WERI-Rb-1 (cell line): ENCODE measurements around the gene MAML2.

Experiments used
- DNase-seq: peaks from one replicate; pipeline ENCODE4 v3.0.0-alpha.2; 2020
- H3K27ac ChIP-seq: fragments of 250-450 bp; sonication (Bioruptor Pico); 2 replicates; pipeline ENCODE4 v1.5.1; 2020; ENCODE audit warnings: mild to moderate bottlenecking, moderate library complexity
- H3K27me3 ChIP-seq: fragments of 250-450 bp; sonication (Bioruptor Pico); 2 replicates; pipeline ENCODE4 v1.5.1; 2021; ENCODE audit warnings: mild to moderate bottlenecking, low read depth, moderate library complexity; ENCODE audit not compliant: insufficient read depth, severe bottlenecking
- H3K36me3 ChIP-seq: fragments of 250-450 bp; sonication (Bioruptor Pico); 2 replicates; pipeline ENCODE4 v1.5.1; 2020; ENCODE audit warnings: mild to moderate bottlenecking, moderate library complexity
- H3K4me3 ChIP-seq: 2 replicates; pipeline ENCODE4 v1.5.1; 2011; ENCODE audit warnings: low read depth, mild to moderate bottlenecking, control low read depth, low read length
- H3K9me3 ChIP-seq: fragments of 250-450 bp; sonication (Bioruptor Pico); 2 replicates; pipeline ENCODE4 v1.5.1; 2021; ENCODE audit warnings: mild to moderate bottlenecking, moderate library complexity; ENCODE audit not compliant: severe bottlenecking
- TF ChIP-seq, protein P1 (sequence below): IDR thresholded peaks from 2 replicates; pipeline ENCODE4 v1.5.1; 2011; ENCODE audit warnings: low read depth, mild to moderate bottlenecking, control low read depth, inconsistent platforms, low read length

Gene MAML2

GRCh38 chr11:96092511-96092910 is 250.5 kb downstream of the MAML2 start:
- Histone ChIP-seq H3K27me3 (no peaks in the 10 kb centered on the region), H3K4me3 (no peak overlapping the region), H3K9me3 (no peaks in the 10 kb centered on the region), H3K36me3 (peaks cover 35% of the 10 kb centered on the region), H3K27ac (no peak overlapping the region)
- TF ChIP-seq, protein P1, sequence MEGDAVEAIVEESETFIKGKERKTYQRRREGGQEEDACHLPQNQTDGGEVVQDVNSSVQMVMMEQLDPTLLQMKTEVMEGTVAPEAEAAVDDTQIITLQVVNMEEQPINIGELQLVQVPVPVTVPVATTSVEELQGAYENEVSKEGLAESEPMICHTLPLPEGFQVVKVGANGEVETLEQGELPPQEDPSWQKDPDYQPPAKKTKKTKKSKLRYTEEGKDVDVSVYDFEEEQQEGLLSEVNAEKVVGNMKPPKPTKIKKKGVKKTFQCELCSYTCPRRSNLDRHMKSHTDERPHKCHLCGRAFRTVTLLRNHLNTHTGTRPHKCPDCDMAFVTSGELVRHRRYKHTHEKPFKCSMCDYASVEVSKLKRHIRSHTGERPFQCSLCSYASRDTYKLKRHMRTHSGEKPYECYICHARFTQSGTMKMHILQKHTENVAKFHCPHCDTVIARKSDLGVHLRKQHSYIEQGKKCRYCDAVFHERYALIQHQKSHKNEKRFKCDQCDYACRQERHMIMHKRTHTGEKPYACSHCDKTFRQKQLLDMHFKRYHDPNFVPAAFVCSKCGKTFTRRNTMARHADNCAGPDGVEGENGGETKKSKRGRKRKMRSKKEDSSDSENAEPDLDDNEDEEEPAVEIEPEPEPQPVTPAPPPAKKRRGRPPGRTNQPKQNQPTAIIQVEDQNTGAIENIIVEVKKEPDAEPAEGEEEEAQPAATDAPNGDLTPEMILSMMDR: no peak
- DNase-seq: no peak

- no peak overlapping the region for H3K4me3 ChIP-seq
- no peaks in the 10 kb centered on the region for H3K9me3 ChIP-seq
- peaks cover 35% of the 10 kb centered on the region for H3K36me3 ChIP-seq
- DNase-seq: no peak
- H3K27ac ChIP-seq: no peak overlapping the region
- TF ChIP-seq, protein P1: no peak
- no peaks in the 10 kb centered on the region for H3K27me3 ChIP-seq
Measured at GRCh38 chr11:96091476-96091875, 251.5 kb downstream of the MAML2 start.

- TF ChIP-seq, protein P1: no peak
- H3K27me3 ChIP-seq: no peaks in the 10 kb centered on the region
- H3K27ac ChIP-seq: no peak overlapping the region
- no peak overlapping the region for H3K4me3 ChIP-seq
- peaks cover 35% of the 10 kb centered on the region for H3K36me3 ChIP-seq
- H3K9me3 ChIP-seq: no peaks in the 10 kb centered on the region
- no peak for DNase-seq
Measured at GRCh38 chr11:96090711-96091110, 252.3 kb downstream of the MAML2 start.

DNA sequence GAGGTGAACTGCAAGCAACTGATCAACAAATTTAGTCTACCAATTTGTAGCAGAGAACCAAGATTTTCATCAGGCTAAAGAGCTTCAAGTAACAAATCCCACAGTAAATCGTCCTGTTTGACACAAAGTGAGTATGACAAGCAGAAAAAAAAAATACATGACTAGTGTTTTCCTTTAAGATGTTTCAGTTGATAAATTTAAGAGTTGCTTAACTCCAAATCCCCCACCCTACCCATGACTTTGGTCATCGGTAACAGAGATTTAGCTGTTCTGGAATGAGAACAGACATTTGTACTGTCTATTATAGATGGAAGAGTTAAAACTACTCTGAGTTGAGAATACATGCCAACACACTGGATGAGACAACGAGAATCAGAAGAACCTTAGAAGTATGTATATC is 254.1 kb downstream of the MAML2 start:
- H3K36me3 ChIP-seq: peaks cover 44% of the 10 kb centered on the region
- no peaks in the 10 kb centered on the region for H3K27me3 ChIP-seq
- peaks cover 3% of the 10 kb centered on the region for H3K9me3 ChIP-seq
- no peak overlapping the region for H3K27ac ChIP-seq
- DNase-seq: no peak
- no peak overlapping the region for H3K4me3 ChIP-seq
- TF ChIP-seq, protein P1: no peak

DNA sequence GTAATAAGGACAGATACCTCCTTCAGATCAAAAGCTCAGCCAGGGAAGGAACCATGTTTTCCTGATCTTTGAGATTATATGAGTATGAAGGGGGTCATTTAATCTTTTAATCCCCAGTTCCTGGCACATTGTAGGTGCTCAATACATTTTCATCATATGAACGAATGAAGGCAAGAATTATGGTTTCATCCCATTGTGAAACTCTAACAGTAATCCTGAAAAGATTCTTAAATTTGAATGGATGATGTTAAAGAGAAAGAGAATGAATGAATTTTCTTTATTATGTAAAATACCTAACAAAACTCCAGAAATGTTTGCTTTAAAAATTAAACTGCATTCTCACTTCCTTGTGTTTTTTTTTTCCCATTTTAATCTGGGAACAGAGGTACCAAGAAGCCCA is 256.9 kb downstream of the MAML2 start:
- Histone ChIP-seq H3K4me3 (no peak overlapping the region), H3K27me3 (no peaks in the 10 kb centered on the region)

More for the DNA sequence above, 256.9 kb downstream of the MAML2 start:
- H3K9me3 ChIP-seq: peaks cover 3% of the 10 kb centered on the region
- TF ChIP-seq, protein P1: no peak
- peaks cover 21% of the 10 kb centered on the region for H3K36me3 ChIP-seq
- DNase-seq: no peak
- no peak overlapping the region for H3K27ac ChIP-seq
